GF-D8 (cell line): ENCODE results near the gene TENT5A.

Experiments
- DNase-seq: peaks from one replicate; lab custom pipeline; 2025; lab: John Stamatoyannopoulos, UW

The TENT5A gene

GRCh38 chr6:81771097-81771496 is 18.6 kb upstream of the TENT5A start:
- DNase-seq, result no peak

GRCh38 chr6:81770381-81770780 is 17.9 kb upstream of the TENT5A start:
- no peak for DNase-seq

- DNase-seq, result no peak
Observed at GRCh38 chr6:81769824-81770223, 17.3 kb upstream of the TENT5A start.

GRCh38 chr6:81768150-81768942 is 15.9 kb upstream of the TENT5A start:
- DNase-seq, result no peak

- no peak for DNase-seq
Observed at GRCh38 chr6:81767163-81767891, 14.8 kb upstream of the TENT5A start.

- peak; percentile 98 for DNase-seq
Observed at GRCh38 chr6:81766482-81767069, 14.1 kb upstream of the TENT5A start.

- no peak for DNase-seq
Observed at GRCh38 chr6:81764531-81764930, 12.1 kb upstream of the TENT5A start.

GRCh38 chr6:81763968-81764367 is 11.5 kb upstream of the TENT5A start:
- DNase-seq, result no peak

- no peak for DNase-seq
Observed at GRCh38 chr6:81763051-81763450, 10.6 kb upstream of the TENT5A start.

- DNase-seq, result no peak
Observed at GRCh38 chr6:81762606-81763005, 10.1 kb upstream of the TENT5A start.

GRCh38 chr6:81762132-81762531 is 9.7 kb upstream of the TENT5A start:
- DNase-seq, result no peak

- DNase-seq, result no peak
Observed at GRCh38 chr6:81761197-81761596, 8.7 kb upstream of the TENT5A start.

GRCh38 chr6:81759782-81760181 is 7.3 kb upstream of the TENT5A start:
- no peak for DNase-seq

- peak; percentile 71 for DNase-seq
Observed at GRCh38 chr6:81758221-81758620, 5.7 kb upstream of the TENT5A start.

GRCh38 chr6:81756690-81757089 is 4.2 kb upstream of the TENT5A start:
- DNase-seq, result no peak

GRCh38 chr6:81755551-81755950 is 3.1 kb upstream of the TENT5A start:
- no peak for DNase-seq

GRCh38 chr6:81754906-81755305 is 2.4 kb upstream of the TENT5A start:
- DNase-seq, result no peak

GRCh38 chr6:81753711-81754577 is 1.5 kb upstream of the TENT5A start:
- peak; percentile 77 for DNase-seq

- DNase-seq, result peak; percentile 75
Observed at GRCh38 chr6:81752921-81753710, 635 bp upstream of the TENT5A start.

GRCh38 chr6:81751388-81752083 is 945 bp downstream of the TENT5A start:
- DNase-seq, result no peak
